NOMO-1 treated with dmso at 0.1 percent for 144 hours (cell line): ENCODE measurements around the gene FOXD4.
"Not testable (repeated sequence)": the region's sequence is repeated elsewhere in the genome, so short reads cannot be mapped to it uniquely, and the experiment has no call there.

Experiments
- DNase-seq: peaks from one replicate; lab custom pipeline; 2025; ENCODE audit not compliant: unreplicated experiment; lab: John Stamatoyannopoulos, UW

The FOXD4 gene

DNA sequence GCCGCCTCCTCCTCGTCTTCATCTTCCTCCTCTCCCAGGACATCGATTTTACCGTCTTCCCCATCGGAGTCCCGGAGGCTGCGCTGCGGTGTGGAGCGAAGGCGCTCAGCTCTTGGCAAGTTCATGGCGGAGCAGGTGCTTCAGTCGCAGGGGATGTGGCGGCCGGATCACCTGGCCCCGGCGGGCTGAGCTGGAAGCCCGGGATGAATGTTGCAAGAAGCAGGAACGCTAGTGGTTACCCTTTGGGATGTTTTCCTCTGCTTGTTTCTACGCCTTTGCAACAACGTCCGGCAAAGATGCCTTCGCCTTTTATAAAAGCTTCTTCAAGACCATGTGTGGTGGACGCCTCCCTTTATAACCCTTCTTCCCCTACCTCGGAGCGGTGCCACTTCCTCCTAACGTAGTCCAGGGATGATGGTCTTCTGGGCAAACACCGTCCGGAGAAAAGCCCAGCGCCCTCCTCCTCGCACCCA, at the start of gene FOXD4:
Gene FOXD4 (minus strand): TSS at position 423 of the 473 bp plus-strand sequence. CDS start 298 bp downstream, at position 125.
- not testable (repeated sequence) for DNase-seq

DNA sequence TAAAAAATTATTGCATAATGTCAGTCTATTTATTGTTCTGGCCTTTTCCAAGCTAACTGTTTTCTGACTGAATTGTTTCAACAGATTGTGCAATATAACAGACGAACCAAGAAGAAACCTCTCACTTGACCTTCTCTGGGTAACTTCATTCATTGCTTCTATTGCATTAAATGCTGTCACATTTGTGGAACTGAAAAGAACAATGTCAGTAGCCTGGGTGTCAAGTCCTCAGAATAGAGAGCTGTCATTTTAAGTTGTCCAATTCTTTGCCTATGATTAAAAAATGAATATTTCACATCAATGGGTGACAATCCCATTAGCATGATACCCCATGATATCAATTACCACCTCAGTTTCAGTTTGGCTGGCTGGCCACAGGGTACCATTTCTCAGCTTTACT, 41.7 kb upstream of the FOXD4 start:
- DNase-seq, result not testable (repeated sequence)

DNA sequence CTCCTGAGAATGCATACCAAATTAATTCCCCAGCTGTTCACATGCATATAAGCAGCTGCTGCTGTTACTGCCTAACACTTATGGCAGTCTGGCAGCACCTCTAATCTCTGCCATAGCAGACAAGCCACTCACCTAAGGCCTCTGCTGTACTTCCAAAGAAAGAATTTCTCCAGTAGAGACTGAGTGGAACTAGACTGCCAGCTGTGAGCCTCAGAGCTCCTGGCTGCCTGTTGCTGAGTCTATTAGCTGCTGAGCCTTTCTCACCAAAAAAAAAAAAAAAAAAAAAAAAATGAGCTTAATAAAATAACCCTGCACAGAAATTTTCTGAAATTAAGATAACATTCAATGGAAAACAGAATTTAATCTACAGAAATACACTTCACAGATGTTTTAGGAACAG, 33.0 kb upstream of the FOXD4 start:
- not testable (repeated sequence) for DNase-seq

DNA sequence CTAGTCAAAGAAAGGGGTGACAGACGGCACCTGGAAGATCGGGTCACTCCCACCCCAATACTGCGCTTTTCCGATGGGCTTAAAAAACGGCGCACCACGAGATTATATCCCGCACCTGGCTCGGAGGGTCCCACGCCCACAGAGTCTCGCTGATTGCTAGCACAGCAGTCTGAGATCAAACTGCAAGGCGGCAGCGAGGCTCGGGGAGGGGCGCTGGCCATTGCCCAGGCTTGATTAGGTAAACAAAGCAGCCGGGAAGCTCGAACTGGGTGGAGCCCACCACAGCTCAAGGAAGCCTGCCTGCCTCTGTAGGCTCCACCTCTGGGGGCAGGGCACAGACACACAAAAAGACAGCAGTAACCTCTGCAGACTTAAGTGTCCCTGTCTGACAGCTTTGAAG, 21.7 kb upstream of the FOXD4 start:
- not testable (repeated sequence) for DNase-seq

DNA sequence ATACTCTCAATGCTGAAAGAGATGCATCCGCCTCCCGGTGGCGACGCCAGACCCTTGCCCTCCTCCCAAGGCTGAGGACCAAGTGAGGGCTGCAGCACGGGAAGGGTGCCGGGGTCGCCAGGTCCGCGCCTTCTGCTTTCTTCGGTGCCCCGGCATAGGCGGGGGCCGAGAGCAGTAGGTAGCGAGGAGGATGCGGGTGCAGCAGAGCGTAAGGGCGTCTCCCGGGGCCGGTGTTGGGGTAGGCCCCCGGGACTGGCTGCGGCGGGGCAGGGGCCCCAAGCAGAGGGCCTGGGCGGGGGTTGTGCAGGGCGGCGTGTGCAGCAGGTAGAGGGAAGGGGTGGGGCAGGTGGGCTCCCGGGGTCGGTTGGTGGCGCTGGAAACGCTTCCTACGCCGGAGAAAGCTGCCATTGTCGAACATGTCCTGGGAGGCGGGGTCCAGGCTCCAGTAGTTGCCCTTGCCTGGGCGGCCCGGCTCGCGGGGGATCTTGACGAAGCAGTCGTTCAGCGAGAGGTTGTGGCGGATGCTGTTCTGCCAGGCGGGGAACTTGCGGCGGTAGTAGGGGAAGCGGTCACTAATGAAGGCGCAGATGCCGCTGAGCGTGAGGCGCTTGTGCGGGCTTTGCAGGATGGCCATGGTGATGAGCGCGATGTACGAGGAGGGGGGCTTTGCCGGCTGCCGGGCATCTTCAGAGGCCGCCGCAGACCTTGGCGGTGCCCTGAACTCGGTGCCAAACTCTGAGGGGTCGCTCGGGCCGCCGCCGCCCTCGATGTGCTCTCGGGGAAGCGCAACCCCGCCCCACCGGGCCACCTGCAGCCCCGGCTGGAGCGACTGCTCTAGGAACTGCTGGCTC, 848 bp downstream of the FOXD4 start:
- not testable (repeated sequence) for DNase-seq

DNA sequence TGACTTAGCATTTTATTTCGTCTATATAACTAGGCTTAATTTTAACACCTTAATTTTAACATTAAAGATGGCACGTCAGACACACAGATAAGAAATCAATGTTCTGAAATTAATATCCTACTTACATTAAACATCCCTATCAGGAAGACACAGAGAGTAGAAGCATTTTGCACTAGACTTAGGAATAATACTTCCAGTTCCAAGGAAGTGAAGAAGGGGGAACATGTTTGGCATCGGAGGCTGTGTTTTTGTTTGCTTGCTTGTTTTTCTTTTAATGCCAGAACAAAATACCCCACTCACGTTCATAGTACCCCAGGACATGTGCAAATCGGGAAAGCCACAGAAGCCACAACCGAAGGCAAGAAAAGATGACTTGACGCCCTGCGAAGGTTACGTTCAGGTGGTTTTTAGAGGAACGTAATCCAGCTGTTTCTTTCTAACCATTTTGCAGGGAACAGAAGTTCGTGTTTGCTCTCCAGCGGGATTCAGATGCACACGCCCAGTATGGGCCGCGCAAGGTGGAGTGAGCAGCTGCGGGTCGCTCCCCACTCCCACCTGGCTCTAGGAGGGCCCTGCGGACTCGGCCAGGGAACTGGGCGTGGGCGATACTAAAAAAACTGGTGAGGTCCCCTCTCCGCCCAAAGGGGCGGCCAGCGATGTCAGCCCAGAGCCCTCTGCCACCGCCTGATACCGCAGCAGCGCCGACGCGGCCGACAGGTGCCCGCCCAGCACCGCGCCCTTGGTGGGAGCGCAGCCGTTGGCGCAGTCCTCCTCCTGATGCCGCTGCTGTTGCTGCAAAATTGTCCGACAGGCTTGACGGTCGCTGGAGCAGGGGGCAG, 1.8 kb downstream of the FOXD4 start:
- not testable (repeated sequence) for DNase-seq

DNA sequence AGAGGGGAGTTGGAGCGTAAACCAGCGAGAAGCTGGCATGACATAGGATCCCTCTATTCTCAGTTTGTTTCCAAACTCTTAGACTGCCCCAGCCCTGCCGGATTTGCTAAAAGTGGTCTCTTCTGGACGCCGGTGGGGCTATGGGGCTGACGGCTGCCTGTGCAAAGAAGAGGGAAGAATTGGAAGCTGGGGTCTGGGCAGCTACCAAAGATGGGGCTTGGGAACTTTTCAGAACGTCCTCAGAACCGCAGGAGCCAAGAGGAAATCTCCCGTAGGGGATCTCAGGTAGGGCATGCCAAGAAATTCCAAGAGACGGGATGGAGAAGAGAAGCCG, 3.1 kb downstream of the FOXD4 start:
- DNase-seq, result not testable (repeated sequence)

DNA sequence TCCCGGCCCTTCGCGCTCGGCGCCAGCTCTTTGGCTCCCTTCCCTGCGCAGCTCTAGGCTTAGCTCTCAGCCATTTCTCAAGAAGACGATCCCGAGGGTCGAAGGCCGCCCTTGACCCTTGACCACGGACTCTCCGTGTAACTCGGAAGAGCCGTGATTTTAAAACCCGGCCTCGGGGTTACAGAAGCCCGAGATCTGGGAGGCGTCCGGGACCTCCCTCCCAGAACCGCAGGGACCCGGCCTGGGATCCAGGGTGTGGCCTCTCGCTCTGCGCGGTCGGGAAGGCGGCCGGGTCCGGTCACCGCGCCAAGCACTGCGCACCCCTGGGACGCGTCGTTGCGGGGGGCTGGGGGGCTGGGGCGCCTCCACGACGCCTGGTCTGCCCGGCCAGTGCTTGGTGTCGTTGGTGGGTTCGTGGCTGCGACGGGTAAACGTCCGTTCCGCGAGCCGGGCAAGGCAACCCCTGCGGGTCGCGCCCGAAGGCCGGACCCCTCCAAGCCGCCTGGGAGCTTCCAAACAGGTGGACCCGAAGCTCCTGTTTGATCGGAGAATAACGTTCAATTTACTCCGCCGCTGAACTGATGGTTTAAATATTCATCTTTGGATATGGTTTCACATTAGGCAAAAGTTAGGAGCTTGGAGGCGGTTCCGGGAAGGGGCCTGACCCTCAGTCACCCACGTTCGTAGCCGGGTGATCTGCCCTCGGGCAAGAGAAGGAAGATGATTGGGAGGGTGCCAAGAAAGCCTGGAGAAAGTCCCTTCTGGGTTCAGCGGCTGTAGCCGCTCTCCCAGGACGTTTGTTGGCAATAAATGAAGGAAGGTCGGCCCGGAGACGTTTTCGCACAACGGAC, 3.7 kb downstream of the FOXD4 start:
- not testable (repeated sequence) for DNase-seq

DNA sequence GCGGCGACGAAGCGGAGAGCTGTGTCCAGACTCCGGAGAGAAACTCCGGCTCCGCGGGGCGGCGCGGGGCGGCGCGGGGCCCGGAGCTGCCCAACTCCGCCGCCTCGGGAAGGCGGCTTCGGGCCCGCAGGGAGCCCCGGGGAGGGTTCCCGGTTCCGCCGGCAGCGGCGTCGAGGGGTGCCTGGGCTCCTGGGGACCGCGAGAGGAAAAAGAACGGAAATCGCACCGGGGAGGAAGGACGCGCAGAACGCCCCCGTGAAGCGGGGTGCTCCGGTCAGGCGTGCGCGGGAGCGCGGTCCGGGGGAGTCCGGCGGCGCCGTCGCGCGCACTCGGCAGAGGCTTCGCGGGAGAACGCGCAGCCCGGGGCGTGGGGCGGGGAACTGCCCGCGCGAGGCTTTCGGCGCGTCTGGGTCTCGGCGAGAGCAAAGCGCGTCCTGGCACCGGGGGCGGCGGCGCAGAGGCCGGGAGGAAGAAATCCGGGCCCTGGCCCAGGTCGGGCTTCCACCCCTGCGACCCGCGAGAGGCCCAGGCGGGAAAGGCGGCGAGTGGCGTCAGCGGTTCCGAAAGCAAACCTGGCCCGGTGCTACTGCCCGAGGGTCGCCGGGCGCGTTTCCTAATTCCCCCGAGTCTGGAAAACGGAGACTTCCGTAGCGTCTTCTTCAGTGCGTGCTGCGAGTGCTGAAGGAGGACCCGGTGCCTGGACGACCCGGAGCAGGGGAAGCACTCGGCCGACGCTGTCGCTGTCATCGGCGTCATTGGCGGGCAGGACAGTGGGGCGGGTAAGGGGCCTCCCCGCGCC, 4.5 kb downstream of the FOXD4 start:
- DNase-seq, result not testable (repeated sequence)

DNA sequence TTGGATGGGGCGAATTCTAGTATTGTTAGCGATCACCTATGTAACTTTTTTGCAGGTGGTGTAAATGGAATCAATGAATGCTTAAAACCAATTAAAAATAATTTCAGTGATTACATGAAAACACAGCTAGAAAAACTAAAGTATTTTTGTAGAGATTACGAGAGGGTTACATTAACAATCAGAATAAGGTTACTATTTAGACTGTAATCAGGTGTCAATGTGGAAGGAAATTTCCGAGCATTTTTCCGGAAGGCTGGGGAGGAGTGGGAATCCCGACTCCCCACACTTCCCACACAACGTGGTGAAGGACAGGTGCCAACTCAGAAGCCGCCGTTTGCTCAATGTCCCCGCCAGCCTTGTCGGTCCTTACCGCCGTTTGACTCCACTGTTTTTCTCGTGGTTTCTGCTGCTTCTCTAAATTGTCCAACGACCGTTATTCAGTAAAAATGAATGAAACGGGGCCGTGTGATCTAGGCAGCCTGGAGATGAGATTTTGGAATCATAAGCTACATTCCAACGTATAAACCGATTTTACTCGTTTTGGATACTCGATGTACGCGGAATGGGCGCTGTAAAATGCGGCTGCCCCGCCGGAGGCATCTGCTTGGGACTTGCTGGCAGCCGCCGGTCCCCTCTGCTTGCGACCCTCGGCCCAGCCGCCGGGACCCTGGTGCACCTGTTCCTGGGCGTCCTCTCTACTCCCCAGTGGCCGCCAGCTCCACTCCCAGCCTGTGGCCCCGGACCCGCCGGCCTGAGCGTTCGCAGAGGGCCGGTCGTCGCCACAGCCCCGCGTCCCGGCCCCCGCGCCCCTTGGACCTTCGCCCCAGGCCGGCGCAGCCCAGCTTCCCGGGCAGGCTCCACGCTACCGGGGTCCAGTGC, 5.4 kb downstream of the FOXD4 start:
- DNase-seq, result not testable (repeated sequence)

DNA sequence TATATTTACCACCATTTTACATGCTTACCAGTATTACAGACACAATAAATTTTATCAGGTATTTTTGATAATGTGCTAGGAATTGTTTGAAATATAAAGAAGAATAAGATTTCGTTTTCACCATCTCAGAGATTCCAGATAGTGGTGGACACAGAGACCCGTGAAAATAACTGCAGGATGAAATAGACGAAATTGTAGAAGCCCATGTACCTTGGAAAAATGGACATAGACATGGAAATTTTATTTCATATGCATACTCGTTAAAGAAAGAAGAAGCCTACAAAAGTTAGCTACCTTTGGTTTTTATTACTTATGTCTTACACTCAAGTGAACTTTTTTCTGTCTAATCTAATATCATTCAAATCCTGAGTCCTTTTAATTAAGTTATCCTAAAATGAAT, 7.5 kb downstream of the FOXD4 start:
- not testable (repeated sequence) for DNase-seq

DNA sequence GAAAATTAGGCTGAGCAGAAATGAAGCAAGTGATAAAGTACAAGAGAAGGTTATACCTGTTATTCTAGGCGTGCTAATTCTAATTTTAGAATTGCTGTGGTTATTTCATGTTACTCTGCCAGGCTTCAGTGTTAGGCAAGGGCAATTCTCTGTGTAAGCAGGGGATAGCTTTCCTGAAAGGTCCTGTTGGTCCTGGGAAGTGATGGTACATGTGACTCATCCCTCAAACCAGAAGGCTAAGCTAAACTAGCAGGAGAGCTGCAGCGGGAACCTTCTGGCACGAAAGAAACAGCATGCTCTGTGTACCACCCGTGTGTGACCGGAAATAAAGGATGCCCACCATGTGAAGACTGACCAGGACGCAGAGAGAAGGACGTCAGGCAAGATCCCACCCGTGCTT, 8.7 kb downstream of the FOXD4 start:
- not testable (repeated sequence) for DNase-seq

DNA sequence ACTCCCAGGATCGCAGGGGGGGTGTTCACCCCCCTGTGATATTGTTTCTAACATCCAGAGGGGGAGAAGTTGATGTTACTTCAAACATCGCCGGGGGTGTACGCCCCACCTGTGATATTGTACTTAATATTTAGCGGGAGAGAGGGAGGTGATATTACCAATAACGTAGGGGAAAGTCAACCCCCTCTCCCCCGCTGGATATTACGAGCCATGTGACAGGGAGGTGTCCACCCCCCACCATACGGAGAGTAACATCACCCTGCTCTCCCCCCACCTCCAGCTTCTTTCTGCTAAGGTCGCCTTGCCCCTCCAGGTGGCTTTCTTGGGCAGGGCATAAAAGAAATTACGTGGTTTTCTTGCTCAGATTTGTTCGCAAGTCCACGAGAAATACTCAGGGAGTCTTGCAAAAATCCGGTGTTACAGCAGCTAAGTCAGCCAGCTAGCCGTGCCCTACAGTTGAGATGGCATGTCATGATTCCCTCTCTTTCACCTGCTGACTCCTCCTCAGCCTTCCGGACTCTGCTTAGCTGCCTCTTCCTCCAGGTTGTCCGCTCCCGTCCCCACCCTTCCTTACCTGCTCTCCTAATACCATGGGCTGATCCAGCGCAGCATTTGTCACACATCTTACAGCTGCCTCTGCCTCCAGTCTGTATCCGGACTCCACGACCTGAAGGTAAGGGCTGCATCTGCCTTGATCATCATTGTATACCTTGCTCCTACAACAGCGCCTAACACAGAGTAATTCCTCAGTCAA, 9.3 kb downstream of the FOXD4 start:
- not testable (repeated sequence) for DNase-seq

DNA sequence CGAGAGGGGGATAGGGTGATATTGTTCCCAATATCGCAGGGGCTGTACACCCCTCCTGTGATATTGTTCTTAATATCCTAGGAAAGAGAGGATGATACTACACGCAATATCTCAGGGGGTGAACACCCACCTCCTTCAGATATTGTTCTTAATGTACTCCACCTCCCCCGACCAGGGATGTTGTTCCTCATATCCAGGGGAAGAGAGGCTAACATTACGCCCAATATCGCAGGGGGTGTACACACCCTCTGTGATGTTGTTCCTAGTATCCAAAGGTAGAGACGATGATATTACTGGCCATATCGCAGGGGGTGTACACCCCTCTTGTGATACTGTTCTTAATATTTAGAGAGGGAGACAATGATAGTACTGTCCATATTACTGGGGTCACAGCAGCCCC, 12.2 kb downstream of the FOXD4 start:
- not testable (repeated sequence) for DNase-seq

DNA sequence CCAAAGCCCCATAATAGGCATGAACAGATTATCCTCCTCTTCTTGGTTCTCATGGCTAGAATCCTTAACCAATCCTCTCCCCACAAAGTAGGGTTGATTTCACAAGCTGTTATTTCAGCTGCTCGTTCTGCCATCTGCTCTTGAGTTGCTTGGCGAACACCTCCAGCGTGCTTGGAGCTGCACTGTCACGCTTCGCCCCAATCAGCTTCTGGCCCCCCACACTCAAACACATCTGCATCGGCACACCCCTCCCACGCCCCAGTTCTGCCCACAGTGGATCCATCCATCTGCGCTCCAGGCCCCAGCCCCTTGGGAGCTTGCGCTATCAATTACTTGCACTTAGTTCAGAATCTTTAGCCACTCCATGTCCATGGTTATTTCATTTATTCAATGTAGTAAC, 17.8 kb downstream of the FOXD4 start:
- not testable (repeated sequence) for DNase-seq

DNA sequence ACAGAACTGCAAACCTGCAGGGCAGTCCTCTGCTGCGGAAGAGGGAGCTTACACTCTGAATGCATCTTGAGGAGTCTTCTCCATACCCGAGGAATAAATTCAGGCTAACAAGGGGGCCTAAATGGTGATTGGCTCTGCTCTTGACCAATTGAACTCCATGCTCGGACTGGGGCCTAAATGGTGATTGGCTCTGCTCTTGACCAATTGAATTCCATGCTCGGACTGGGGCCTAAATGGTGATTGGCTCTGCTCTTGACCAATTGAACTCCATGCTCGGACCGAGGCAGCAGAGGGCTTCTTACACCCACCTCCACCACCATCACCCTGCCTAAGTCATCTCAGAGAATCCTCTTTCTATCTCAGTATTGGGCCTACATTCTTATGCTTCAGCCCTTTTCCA, 18.4 kb downstream of the FOXD4 start:
- DNase-seq, result not testable (repeated sequence)

DNA sequence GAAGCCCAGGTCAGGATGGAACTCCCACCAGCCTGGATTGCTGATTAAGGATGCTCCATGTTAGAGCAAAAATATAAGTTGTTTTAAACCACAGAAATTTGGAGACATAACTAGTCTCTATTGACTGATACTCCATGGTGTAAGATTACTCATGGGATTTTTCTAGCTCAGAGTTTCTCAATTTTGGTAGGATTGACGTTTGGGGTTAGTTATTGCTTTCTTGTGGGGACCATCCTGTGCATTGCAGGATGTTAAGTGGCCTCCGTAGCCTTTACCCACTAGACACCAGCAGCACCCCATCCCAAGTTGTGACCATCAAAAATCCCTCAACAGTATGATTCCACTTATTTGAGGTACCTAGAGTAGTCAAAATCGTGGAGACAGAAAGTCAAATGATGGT, 19.4 kb downstream of the FOXD4 start:
- not testable (repeated sequence) for DNase-seq

DNA sequence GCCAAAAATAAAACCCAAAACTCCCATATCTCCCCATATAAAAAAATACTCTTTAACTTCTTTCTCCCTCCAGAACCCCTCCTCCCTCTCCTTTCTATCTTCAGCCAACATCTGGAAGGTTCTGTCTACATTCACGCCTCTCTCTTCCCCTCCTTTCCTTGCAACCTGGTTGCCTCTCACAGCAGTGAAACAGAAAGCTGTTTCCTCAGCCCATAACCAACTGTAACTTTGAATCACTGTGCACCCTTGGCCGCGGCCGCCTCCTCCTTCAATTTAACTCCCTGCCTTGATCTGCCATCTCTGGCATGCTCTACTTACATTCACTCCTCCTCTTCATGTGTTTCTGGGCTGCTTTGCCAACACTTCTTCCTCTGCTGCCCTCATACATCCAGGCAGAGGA, 23.2 kb downstream of the FOXD4 start:
- not testable (repeated sequence) for DNase-seq
